A673 (cell line): ENCODE data around the gene YBX2. TPM values are rescaled to one million over a fixed set of nuclear protein-coding genes. Genes with fewer than 3 reads are reported as not detected.

ENCODE experiments used
- BruUV-seq: library from RNA; stranded (reverse); fragments of 400-500 nt; replicated peaks from 2 replicates; lab custom pipeline; 2021; lab: Mats Ljungman, UMichigan
- CTCF ChIA-PET: fragments of 300-600 bp; sonication (Branson Sonifier 250); formaldehyde crosslinking; loops from one replicate; lab custom pipeline; 2022; ENCODE audit warnings: antibody characterized with exemption; lab: Charles Lee
- POLR2A ChIA-PET: fragments of 300-600 bp; sonication (Branson Sonifier 250); formaldehyde crosslinking; loops from one replicate; lab custom pipeline; 2022; ENCODE audit warnings: antibody characterized with exemption; ENCODE audit not compliant: low non-redundant PET; lab: Charles Lee
- DNase-seq: peaks from one replicate; pipeline ENCODE4 v3.0.0-alpha.2; 2015; ENCODE audit warnings: low spot score
- H3K27ac ChIP-seq: fragments of 200-600 bp; sonication (generic); 2 replicates; pipeline ENCODE4 v1.5.1; 2016; ENCODE audit warnings: mixed run types, low read depth, mild to moderate bottlenecking, mixed read lengths, antibody characterized with exemption, low read length; ENCODE audit not compliant: poor library complexity, severe bottlenecking
- H3K27me3 ChIP-seq: fragments of 200-600 bp; sonication (generic); replicated peaks from 2 replicates; pipeline ENCODE4 v1.6.1; 2017; ENCODE audit warnings: mixed run types, low read depth, mild to moderate bottlenecking, mixed read lengths, antibody characterized with exemption, low read length; ENCODE audit not compliant: insufficient read depth, poor library complexity
- H3K36me3 ChIP-seq: fragments of 200-600 bp; sonication (generic); 2 replicates; pipeline ENCODE4 v1.6.1; 2016; ENCODE audit warnings: mixed run types, mild to moderate bottlenecking, mixed read lengths, antibody characterized with exemption, low read length; ENCODE audit not compliant: insufficient read depth, poor library complexity, severe bottlenecking
- H3K4me1 ChIP-seq: fragments of 200-600 bp; sonication (generic); 2 replicates; pipeline ENCODE4 v1.6.1; 2017; ENCODE audit warnings: mixed run types, mild to moderate bottlenecking, mixed read lengths, antibody characterized with exemption, low read length; ENCODE audit not compliant: insufficient read depth, poor library complexity, severe bottlenecking
- H3K4me3 ChIP-seq: fragments of 200-600 bp; sonication (generic); 2 replicates; pipeline ENCODE4 v1.5.1; 2016; ENCODE audit warnings: low read depth, mixed run types, mild to moderate bottlenecking, mixed read lengths, low read length; ENCODE audit not compliant: poor library complexity, severe bottlenecking
- H3K9me3 ChIP-seq: fragments of 200-600 bp; sonication (generic); 2 replicates; pipeline ENCODE4 v1.6.1; 2016; ENCODE audit warnings: mixed run types, low read depth, mild to moderate bottlenecking, mixed read lengths, antibody characterized with exemption, low read length; ENCODE audit not compliant: poor library complexity, severe bottlenecking
- CTCF ChIP-seq: fragments of 300-800, 200-600 bp; sonication (generic); conservative IDR thresholded peaks from 2 replicates; pipeline ENCODE4 v1.5.1; 2017; ENCODE audit warnings: low read depth, mild to moderate bottlenecking, antibody characterized with exemption, low read length, moderate library complexity, mixed read lengths
- EZH2 ChIP-seq: fragments of 200-600 bp; sonication (generic); IDR thresholded peaks from 2 replicates; pipeline ENCODE4 v1.6.1; 2017; ENCODE audit warnings: borderline replicate concordance, low read depth, mild to moderate bottlenecking, mixed read lengths, antibody characterized with exemption, low read length; ENCODE audit not compliant: poor library complexity, severe bottlenecking
- intact Hi-C: fragments of 100-400 bp; cut with micrococcal nuclease; formaldehyde crosslinking; loops from one replicate; pipeline ENCODE4 v1.10.0; 2022; ENCODE audit not compliant: unreplicated experiment
- total RNA-seq: library from RNA; stranded (reverse); gene quantifications from 2 replicates; pipeline ENCODE4 v1.2.3, GENCODE V29; 2021

Gene YBX2
- total RNA-seq, 1 experiment from 2014 or later, result 0.77 TPM

DNA sequence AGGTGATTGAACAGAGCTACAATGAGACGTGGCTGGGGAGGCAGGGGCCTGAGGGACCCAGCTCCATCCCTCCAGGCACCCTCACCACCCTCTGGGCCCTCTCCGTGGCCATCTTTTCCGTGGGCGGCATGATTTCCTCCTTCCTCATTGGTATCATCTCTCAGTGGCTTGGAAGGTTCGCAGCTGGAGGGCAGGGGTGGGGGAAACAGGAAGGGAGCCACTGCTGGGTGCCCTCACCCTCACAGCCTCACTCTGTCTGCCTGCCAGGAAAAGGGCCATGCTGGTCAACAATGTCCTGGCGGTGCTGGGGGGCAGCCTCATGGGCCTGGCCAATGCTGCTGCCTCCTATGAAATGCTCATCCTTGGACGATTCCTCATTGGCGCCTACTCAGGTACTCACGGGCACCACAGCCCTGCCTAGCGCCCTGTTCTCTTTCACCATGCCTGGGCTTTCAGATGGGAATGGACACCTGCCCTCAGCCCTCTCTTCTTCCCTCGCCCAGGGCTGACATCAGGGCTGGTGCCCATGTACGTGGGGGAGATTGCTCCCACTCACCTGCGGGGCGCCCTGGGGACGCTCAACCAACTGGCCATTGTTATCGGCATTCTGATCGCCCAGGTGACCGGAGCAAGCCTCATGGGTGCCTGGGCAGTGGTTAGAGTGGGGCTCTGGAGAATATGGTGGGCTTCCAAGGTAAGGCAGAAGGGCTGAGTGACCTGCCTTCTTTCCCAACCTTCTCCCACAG is 10.8 kb downstream of the YBX2 start:
- H3K4me1 ChIP-seq, result peaks cover 18% of the 10 kb centered on the region
- intact Hi-C loops, result no loop called here
- no peak for DNase-seq
- no peak overlapping the region for H3K4me3 ChIP-seq
- no peak overlapping the region for H3K27ac ChIP-seq
- TF ChIP-seq EZH2 (no peak), CTCF (no peak)
- H3K9me3 ChIP-seq, result no peaks in the 10 kb centered on the region
- BruUV-seq, result no TSS peak
- H3K27me3 ChIP-seq, result no peaks in the 10 kb centered on the region
- no peaks in the 10 kb centered on the region for H3K36me3 ChIP-seq
- ChIA-PET CTCF (interaction anchor here (1.5 kb wide), 1 partner anchor 13 kb away, joined by 7 read pairs; no protein-coding TSS in a partner anchor), POLR2A (no interaction called here)

DNA sequence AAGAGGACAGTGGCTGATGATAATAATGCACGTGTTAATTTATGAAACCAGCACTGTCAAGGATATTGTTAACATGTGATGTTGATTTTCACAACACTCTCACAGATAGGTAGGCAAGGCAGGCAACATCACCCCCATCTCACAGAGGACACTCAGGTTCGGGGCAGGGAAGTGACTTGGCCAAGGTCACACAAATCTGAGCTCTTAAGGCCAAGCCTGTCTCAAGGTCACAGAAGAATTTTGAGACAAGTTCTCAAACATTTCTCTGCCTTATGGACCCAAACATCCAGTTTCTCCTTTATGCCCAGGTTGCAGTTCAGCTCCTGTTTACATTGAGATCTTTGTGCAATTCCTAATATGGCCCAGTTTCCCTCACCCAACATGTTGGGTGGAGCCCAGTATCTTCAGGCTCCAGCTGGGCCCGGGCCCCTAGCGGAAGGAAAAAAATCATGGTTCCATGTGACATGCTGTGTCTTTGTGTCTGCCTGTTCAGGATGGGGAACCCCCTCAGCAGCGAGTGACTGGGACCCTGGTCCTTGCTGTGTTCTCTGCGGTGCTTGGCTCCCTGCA is 11.6 kb downstream of the YBX2 start:
- no peaks in the 10 kb centered on the region for H3K27me3 ChIP-seq
- ChIA-PET CTCF (interaction anchor here (2.4 kb wide), 1 partner anchor 13 kb away, joined by 30 read pairs; no protein-coding TSS in a partner anchor), POLR2A (no interaction called here)
- intact Hi-C loops, result no loop called here
- peaks cover 18% of the 10 kb centered on the region for H3K4me1 ChIP-seq
- no peak overlapping the region for H3K27ac ChIP-seq
- no peak for TF ChIP-seq EZH2
- TF ChIP-seq CTCF, result no peak
- H3K36me3 ChIP-seq, result no peaks in the 10 kb centered on the region
- BruUV-seq, result no TSS peak
- peak; percentile 39 for DNase-seq
- no peak overlapping the region for H3K4me3 ChIP-seq
- H3K9me3 ChIP-seq, result no peaks in the 10 kb centered on the region

- no peak for TF ChIP-seq CTCF
- TF ChIP-seq EZH2, result no peak
- BruUV-seq, result no TSS peak
- H3K4me1 ChIP-seq, result peaks cover 18% of the 10 kb centered on the region
- no peaks in the 10 kb centered on the region for H3K9me3 ChIP-seq
- intact Hi-C loops, result loop anchor here (1.0 kb wide), 1 partner anchor 14 kb away; no protein-coding TSS in a partner anchor
- H3K27ac ChIP-seq, result peak overlapping the region; percentile 50
- ChIA-PET CTCF (interaction anchor here (2.4 kb wide), 1 partner anchor 14 kb away, joined by 30 read pairs; no protein-coding TSS in a partner anchor), POLR2A (interaction anchor here (0.7 kb wide), 1 partner anchor 10 kb away, joined by 21 read pairs; no protein-coding TSS in a partner anchor)
- DNase-seq, result no peak
- H3K4me3 ChIP-seq, result peak overlapping the region; percentile 55
- H3K36me3 ChIP-seq, result no peaks in the 10 kb centered on the region
- H3K27me3 ChIP-seq, result no peaks in the 10 kb centered on the region
These were observed 12.3 kb downstream of the YBX2 start for GRCh38 chr17:7281953-7282751.
